Spinal cord (tissue), 10 donors: Measurements from ENCODE around the gene AQP12B. TPM values are rescaled to one million over a fixed set of nuclear protein-coding genes. Genes with fewer than 3 reads are reported as not detected.

Experiments used
- DNase-seq, 6 donors: peaks; one replicate each; pipeline versions ENCODE4 v3.0.0 to v3.0.0-alpha.2; 2013 to 2015; ENCODE audit warnings: low spot score in 6 of 6, low read depth in 4 of 6
- H3K27ac ChIP-seq: one replicate; pipeline ENCODE4 v1.5.1; 2013; ENCODE audit warnings: low read depth, low read length, control low read depth
- H3K27me3 ChIP-seq: one replicate; pipeline ENCODE4 v1.6.1; 2013; ENCODE audit warnings: low read length; ENCODE audit not compliant: control insufficient read depth, insufficient read depth
- H3K36me3 ChIP-seq: one replicate; pipeline ENCODE4 v1.6.1; 2013; ENCODE audit warnings: low read length; ENCODE audit not compliant: control insufficient read depth, insufficient read depth
- H3K4me1 ChIP-seq: one replicate; pipeline ENCODE4 v1.6.1; 2013; ENCODE audit warnings: low read length; ENCODE audit not compliant: control insufficient read depth, insufficient read depth
- H3K4me3 ChIP-seq: one replicate; pipeline ENCODE4 v1.5.1; 2013; ENCODE audit warnings: low read depth, low read length, control low read depth
- H3K9me3 ChIP-seq: one replicate; pipeline ENCODE4 v1.6.1; 2013; ENCODE audit warnings: low read length; ENCODE audit not compliant: control insufficient read depth, insufficient read depth
- WGBS: methylation state at CpG from one replicate; pipeline ENCODE4 v1.1.5; 2013; ENCODE audit warnings: missing lambda C conversion rate; ENCODE audit not compliant: insufficient coverage; 5-methylcytosine and 5-hydroxymethylcytosine counted together
- polyA plus RNA-seq, 2 donors: library from polyadenylated mRNA; unstranded; fragments of 120-200 nt; gene quantifications; one replicate each; pipeline ENCODE4 v1.2.1, GENCODE V29; 2013; ENCODE audit not compliant: insufficient read length in 2 of 2
- total RNA-seq, 2 donors: library from RNA; depleted of rRNA in 1 of 2; stranded (reverse); fragments of 120-200 nt in 1 of 2; fragments of >200 nt in 1 of 2; gene quantifications; one replicate each; pipeline versions ENCODE4 v1.2.3 to v1.2.4, GENCODE V29; 2013 to 2014
- donor health status: healthy.

Gene AQP12B
- total and polyA plus RNA-seq, 4 donors = 0.44 to 0.56 TPM; not detected in 2

DNA sequence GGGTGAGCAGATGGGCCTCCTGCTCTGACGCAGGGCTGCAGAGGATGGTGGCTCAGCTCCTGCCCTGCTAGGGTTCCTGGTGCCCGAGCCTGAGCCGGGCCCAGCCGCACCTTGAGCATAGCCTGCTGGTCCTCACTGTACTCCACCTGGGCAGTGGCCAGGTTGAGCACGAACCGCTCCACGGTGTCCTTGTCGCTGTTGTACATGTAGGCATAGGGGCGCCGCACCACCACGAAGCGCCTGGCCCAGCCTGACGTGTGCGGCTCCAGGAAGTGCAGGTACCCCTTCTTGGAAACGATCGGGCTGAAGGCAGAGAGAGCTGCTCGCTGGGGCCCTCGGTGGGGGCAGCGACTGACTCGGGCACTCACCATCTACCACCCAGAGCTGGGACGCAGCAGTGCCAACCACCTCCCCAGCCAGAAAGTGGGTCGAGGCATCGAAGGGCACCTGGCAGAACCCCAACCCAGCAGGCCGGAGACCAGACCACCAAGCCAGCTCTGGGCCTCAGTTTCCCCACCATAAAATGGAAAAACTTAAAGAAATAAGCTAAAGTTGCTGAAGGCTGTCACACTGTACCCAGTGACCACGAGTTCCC, 36.3 kb upstream of the AQP12B start:
- Histone ChIP-seq H3K4me1 (peaks cover 15% of the 10 kb centered on the region), H3K27me3 (no peaks in the 10 kb centered on the region), H3K27ac (no peak overlapping the region), H3K9me3 (no peaks in the 10 kb centered on the region), H3K36me3 (peaks cover 100% of the 10 kb centered on the region), H3K4me3 (no peak overlapping the region)
- WGBS = 94% methylated on average over 23 of the region's 25 CpGs
- DNase-seq = no peak

DNA sequence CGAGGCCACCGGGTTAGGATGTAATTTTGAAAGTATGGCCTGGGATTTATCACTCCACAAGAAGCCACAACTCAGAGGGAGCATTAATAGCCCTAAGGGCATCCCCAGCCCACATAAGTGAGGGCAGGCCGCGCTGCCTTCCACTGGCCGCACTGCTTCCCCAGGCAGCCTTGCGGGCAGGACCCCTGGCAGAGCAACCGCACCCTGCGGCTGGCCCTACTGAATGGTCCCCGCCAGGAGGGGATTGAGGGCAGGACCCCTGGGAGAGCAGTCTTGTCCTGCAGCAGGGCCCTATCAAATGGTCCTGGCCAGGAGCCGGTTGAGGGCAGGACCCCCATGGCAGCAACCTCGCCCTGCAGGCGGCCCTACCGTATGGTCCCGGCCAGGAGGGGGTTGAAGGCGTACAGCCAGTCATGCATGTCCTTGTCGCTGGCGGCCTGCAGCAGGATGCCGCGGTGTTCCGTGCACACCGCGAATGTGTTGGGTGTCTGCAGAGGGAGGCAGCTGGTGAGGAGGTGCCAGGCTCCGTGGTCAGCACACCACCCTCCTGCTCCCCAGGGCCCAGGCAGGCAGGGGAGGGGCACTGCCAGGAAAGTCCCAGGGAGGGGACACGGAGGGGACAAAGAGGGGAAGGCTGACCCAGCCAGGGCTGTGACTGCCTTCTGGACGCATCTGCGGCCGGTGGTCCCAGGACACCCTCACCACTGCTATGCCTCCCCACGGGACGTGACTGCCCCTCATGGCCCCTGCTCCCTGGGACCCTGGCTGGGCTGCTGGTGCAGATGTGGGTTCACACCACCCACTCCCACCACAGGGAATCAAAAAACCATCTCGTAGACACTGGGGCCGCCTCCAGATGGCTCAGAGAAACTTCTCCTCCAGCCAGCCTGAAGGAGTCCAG, 35.2 kb upstream of the AQP12B start:
- Histone ChIP-seq H3K27me3 (no peaks in the 10 kb centered on the region), H3K36me3 (peaks cover 100% of the 10 kb centered on the region), H3K4me1 (peaks cover 18% of the 10 kb centered on the region), H3K27ac (no peak overlapping the region), H3K9me3 (no peaks in the 10 kb centered on the region), H3K4me3 (no peak overlapping the region)
- 94% methylated on average over 29 of the region's 31 CpGs for WGBS
- DNase-seq = no peak

GRCh38 chr2:240717181-240717641, 34.5 kb upstream of the AQP12B start:
- H3K9me3 ChIP-seq = no peaks in the 10 kb centered on the region
- H3K4me3 ChIP-seq = no peak overlapping the region
- H3K27ac ChIP-seq = no peak overlapping the region
- H3K36me3 ChIP-seq = peaks cover 95% of the 10 kb centered on the region
- DNase-seq = no peak
- WGBS = 82% methylated on average over 18 of the region's 18 CpGs
- peaks cover 18% of the 10 kb centered on the region for H3K4me1 ChIP-seq
- no peaks in the 10 kb centered on the region for H3K27me3 ChIP-seq

DNA sequence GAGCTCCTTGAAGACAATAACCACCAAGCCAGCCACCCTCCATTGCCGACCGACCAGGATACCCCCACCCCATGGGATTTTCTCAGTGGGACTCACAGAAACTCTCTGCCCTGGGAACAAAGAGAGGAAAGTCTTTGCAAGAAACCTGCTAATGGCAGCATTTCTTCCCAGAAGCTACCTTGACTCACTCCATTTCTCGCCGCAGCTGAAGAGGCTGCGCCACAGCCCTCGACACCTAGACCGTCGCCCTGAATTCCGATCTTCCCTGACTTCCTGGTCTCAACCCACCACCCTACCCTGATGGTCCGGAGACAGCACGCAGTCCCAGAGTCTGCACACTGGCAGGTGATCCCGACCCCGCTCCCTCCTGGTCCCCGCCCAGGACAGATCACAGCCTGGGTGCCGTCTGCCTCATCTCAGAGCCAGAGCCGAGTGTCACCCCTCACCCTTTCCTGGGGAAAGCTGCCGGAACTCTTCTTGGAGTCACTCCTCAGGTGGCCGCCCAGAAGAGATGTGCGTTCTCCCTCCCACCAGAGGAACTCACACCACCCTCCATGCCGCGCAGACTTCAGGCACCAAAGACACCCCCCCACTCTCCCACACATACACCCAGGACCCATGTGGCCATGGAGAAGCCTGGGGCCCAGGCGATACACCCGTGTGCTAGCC, 33.6 kb upstream of the AQP12B start:
- WGBS = 88% methylated on average over 23 of the region's 23 CpGs
- Histone ChIP-seq H3K27ac (no peak overlapping the region), H3K4me3 (no peak overlapping the region), H3K27me3 (no peaks in the 10 kb centered on the region), H3K36me3 (peaks cover 87% of the 10 kb centered on the region), H3K9me3 (no peaks in the 10 kb centered on the region), H3K4me1 (peaks cover 18% of the 10 kb centered on the region)
- DNase-seq = no peak

- Histone ChIP-seq H3K36me3 (peaks cover 75% of the 10 kb centered on the region), H3K27me3 (no peaks in the 10 kb centered on the region)
These were observed 32.4 kb upstream of the AQP12B start for GRCh38 chr2:240714747-240715725.

GRCh38 chr2:240713928-240714746, 31.5 kb upstream of the AQP12B start:
- H3K4me3 ChIP-seq = no peak overlapping the region
- no peak for DNase-seq
- no peaks in the 10 kb centered on the region for H3K27me3 ChIP-seq
- peaks cover 18% of the 10 kb centered on the region for H3K4me1 ChIP-seq
- H3K9me3 ChIP-seq = no peaks in the 10 kb centered on the region
- H3K36me3 ChIP-seq = peaks cover 66% of the 10 kb centered on the region
- 68% methylated on average over 23 of the region's 26 CpGs for WGBS
- H3K27ac ChIP-seq = no peak overlapping the region

More at GRCh38 chr2:240714747-240715725, 32.4 kb upstream of the AQP12B start:
- Histone ChIP-seq H3K27ac (no peak overlapping the region), H3K4me1 (peaks cover 18% of the 10 kb centered on the region), H3K9me3 (no peaks in the 10 kb centered on the region), H3K4me3 (no peak overlapping the region)
- WGBS = 76% methylated on average over 23 of the region's 23 CpGs
- no peak for DNase-seq

DNA sequence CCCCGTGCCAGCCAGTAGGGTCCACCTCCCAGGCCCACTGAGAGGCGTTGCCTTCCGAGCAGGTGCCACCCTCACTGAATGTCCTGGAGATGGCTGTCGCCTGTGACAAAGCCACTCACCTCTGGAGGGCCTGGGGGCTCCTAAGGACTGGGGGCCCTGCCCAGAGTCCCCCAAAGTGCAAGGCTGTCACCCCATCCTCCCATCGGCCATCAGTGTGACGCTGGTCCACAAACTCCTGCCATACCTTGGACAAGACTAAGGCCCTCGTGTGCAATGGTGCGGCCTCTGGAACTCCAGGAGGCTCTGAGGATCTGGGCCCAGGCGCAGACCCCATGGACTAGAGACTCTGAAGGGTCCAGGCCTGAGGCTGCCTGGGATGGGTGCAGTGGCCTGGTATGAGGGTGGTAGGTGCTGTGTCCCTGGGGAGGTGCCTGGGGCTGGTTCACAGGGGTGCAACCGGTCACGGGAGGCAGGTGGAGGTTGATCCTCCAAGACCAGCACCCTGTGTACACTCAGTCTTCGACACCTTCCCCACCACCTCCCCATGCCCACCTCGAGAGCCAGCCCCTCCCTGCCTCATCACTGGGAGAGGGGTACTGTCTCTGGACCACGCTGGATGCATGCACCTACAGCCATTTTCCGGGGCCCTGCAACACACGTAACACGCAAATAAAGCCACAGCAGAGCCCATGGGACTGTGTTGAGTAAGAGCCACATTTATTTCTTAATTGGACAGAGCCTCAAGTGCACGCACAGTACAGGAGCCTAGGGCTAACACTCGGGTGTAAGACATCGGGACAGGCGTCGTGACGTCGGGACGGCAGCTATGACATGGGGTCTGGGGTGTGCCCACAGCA, 30.6 kb upstream of the AQP12B start:
- no peak for DNase-seq
- WGBS = 87% methylated on average over 20 of the region's 25 CpGs

DNA sequence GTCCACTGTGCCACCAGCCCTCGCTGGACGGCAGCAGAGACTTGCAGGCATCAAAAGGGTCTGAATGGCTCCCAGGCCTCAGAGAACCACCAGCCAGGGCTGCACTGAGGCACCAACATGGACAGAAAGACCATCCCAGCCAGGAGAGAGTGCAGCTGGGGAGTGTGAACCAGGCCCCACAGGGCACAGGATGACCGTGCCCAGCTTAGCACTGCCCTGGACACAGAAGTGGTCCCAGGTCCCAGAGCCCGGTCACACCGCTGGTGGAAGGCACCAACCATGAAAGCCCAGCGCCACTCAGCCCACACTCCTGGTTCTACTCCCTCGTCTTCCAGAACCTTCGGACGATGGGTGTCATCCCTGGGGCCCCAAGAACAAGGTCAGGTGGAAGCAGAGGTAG, 29.4 kb upstream of the AQP12B start:
- DNase-seq = no peak
- WGBS = 94% methylated on average over 8 of the region's 9 CpGs
- peaks cover 18% of the 10 kb centered on the region for H3K4me1 ChIP-seq
- H3K27me3 ChIP-seq = no peaks in the 10 kb centered on the region
- H3K27ac ChIP-seq = no peak overlapping the region
- H3K9me3 ChIP-seq = no peaks in the 10 kb centered on the region
- H3K4me3 ChIP-seq = no peak overlapping the region
- peaks cover 46% of the 10 kb centered on the region for H3K36me3 ChIP-seq

More for the DNA sequence above, 30.6 kb upstream of the AQP12B start:
- no peaks in the 10 kb centered on the region for H3K9me3 ChIP-seq
- peaks cover 18% of the 10 kb centered on the region for H3K4me1 ChIP-seq
- peaks cover 58% of the 10 kb centered on the region for H3K36me3 ChIP-seq
- H3K27me3 ChIP-seq = no peaks in the 10 kb centered on the region
- no peak overlapping the region for H3K27ac ChIP-seq
- H3K4me3 ChIP-seq = no peak overlapping the region
